ENCODE data around the gene TEX13B. TPM values are rescaled to one million over a fixed set of nuclear protein-coding genes. Genes with fewer than 3 reads are reported as not detected.

TEX13B gene
- total and polyA plus RNA-seq, 2 donors (not counting 3 experiments of a cell fraction or from before 2014, with no cell fraction given): not detected

- DNase-seq (ENCODE audit: low read depth, low spot score) (no peak), FAIRE-seq (no peak)
- H3K4me3 ChIP-seq (replicated peaks in 1 of 3; ENCODE audit: insufficient read depth in 1 of 3, low read depth in 1 of 3, low read length in 3 of 3): no peak overlapping the region
- BruUV-seq (replicated peaks): no TSS peak
- H3K9ac ChIP-seq (replicated peaks; ENCODE audit: extremely low read depth, insufficient read depth, low read length): no peak overlapping the region
- no peaks in the 10 kb centered on the region for H3K9me3 ChIP-seq (replicated peaks; ENCODE audit: control insufficient read depth, insufficient read depth, low read length)
- intact Hi-C loops (cut with micrococcal nuclease): loop anchor here (1.0 to 5.0 kb wide), 2 partner anchors 72 to 973 kb away; no protein-coding TSS in a partner anchor
- no peaks in the 10 kb centered on the region for H3K36me3 ChIP-seq (ENCODE audit: control insufficient read depth in 2 of 2, extremely low read depth in 1 of 2, insufficient read depth in 2 of 2, low read length in 2 of 2)
- H3K27ac ChIP-seq (ENCODE audit: insufficient read depth, low read depth, low read length): no peak overlapping the region
- no peaks in the 10 kb centered on the region for H4K20me1 ChIP-seq (replicated peaks; ENCODE audit: control insufficient read depth, extremely low read depth, insufficient read depth, low read length)
- H3K4me2 ChIP-seq (ENCODE audit: insufficient read depth, low read length): no peak overlapping the region
- H3K27me3 ChIP-seq (ENCODE audit: control insufficient read depth in 2 of 2, insufficient read depth in 2 of 2, low read length in 2 of 2): peaks cover 0 to 7% of the 10 kb centered on the region in 2 experiments
- no peak for TF ChIP-seq POLR2A (IDR thresholded peaks at IDR 0.05; ENCODE audit: low read depth, low read length)
- TF ChIP-seq FOS (IDR thresholded peaks at IDR 0.05; ENCODE audit: borderline replicate concordance, insufficient read depth, low read length): no peak
- no peak for TF ChIP-seq JUN (IDR thresholded peaks at IDR 0.05; ENCODE audit: borderline replicate concordance, insufficient read depth, insufficient read length, low read depth)
- no peak for TF ChIP-seq MYC (IDR thresholded peaks at IDR 0.05; ENCODE audit: low read depth, low read length)
- TF ChIP-seq POLR2AphosphoS5 (IDR thresholded peaks at IDR 0.05; ENCODE audit: insufficient read depth, low read depth, low read length): no peak
- TF ChIP-seq MAX (IDR thresholded peaks at IDR 0.05; ENCODE audit: insufficient read depth, insufficient read length): no peak
- no peak for TF ChIP-seq EZH2 (IDR thresholded peaks at IDR 0.05; ENCODE audit: borderline replicate concordance, low read depth, low read length, severe bottlenecking)
- no peak for TF ChIP-seq GATA2 (IDR thresholded peaks at IDR 0.05; ENCODE audit: insufficient read depth, insufficient read length, low read depth, low read length)
- TF ChIP-seq, protein P1, sequence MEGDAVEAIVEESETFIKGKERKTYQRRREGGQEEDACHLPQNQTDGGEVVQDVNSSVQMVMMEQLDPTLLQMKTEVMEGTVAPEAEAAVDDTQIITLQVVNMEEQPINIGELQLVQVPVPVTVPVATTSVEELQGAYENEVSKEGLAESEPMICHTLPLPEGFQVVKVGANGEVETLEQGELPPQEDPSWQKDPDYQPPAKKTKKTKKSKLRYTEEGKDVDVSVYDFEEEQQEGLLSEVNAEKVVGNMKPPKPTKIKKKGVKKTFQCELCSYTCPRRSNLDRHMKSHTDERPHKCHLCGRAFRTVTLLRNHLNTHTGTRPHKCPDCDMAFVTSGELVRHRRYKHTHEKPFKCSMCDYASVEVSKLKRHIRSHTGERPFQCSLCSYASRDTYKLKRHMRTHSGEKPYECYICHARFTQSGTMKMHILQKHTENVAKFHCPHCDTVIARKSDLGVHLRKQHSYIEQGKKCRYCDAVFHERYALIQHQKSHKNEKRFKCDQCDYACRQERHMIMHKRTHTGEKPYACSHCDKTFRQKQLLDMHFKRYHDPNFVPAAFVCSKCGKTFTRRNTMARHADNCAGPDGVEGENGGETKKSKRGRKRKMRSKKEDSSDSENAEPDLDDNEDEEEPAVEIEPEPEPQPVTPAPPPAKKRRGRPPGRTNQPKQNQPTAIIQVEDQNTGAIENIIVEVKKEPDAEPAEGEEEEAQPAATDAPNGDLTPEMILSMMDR (IDR thresholded peaks at IDR 0.05; ENCODE audit: extremely low read depth in 1 of 2, insufficient read depth in 1 of 2, low read depth in 1 of 2, low read length in 2 of 2): no peak
- dilution Hi-C loops (cut with MboI; ENCODE audit: extremely low pct_ligation_motif_present, low sequenced_read_pairs): no loop called here
- no peaks in the 10 kb centered on the region for H3K4me1 ChIP-seq (ENCODE audit: control insufficient read depth, extremely low read depth, insufficient read depth, low read length)
- H2AFZ ChIP-seq (ENCODE audit: low read depth, low read length): no peak overlapping the region
- no peaks in the 10 kb centered on the region for H3K9me1 ChIP-seq (replicated peaks; ENCODE audit: control insufficient read depth, extremely low read depth, insufficient read depth, low read length)
- H3K79me2 ChIP-seq (ENCODE audit: control insufficient read depth, insufficient read depth, low read length): no peaks in the 10 kb centered on the region
- CTCF ChIA-PET: interaction anchor here (0.7 to 2.6 kb wide), 12 partner anchors 10 to 975 kb away, joined by 3 to 9 read pairs (median 3); no protein-coding TSS in a partner anchor
- POLR2A ChIA-PET: no interaction called here
Measured at GRCh38 chrX:108000751-108001150, 18.6 kb upstream of the TEX13B start.
